HepG2 (cell line): Measurements from ENCODE around the gene INPP5E. TPM values are rescaled to one million over a fixed set of nuclear protein-coding genes. Genes with fewer than 3 reads are reported as not detected.

ENCODE experiments used
- ARNT ChIP-seq: fragments of 450-650 bp; IDR thresholded peaks from 2 replicates; pipeline ENCODE4 v1.6.1; 2017
- CBX5 ChIP-seq: sonication (generic); formaldehyde crosslinking; IDR thresholded peaks from 2 replicates; pipeline ENCODE4 v1.4.0; 2020; ENCODE audit warnings: missing genetic modification reagents, borderline replicate concordance
- CENPX ChIP-seq: sonication (generic); formaldehyde crosslinking; IDR thresholded peaks from 2 replicates; pipeline ENCODE4 v1.9.0; 2021; ENCODE audit warnings: mild to moderate bottlenecking, missing genetic modification reagents, moderate library complexity
- CHCHD3 ChIP-seq: sonication (generic); formaldehyde crosslinking; IDR thresholded peaks from 2 replicates; pipeline ENCODE4 v1.8.0; 2022; ENCODE audit warnings: mild to moderate bottlenecking, missing genetic modification reagents, moderate library complexity
- DNMT1 ChIP-seq: sonication (generic); formaldehyde crosslinking; IDR thresholded peaks from 2 replicates; pipeline ENCODE4 v1.5.1; 2020; ENCODE audit warnings: mild to moderate bottlenecking, missing genetic modification reagents
- JDP2 ChIP-seq: sonication (generic); formaldehyde crosslinking; IDR thresholded peaks from 2 replicates; pipeline ENCODE4 v1.8.1; 2022; ENCODE audit warnings: missing genetic modification reagents, borderline replicate concordance
- MLX ChIP-seq: IDR thresholded peaks from 2 replicates; pipeline ENCODE4 v1.6.1; 2016
- NR2F6 ChIP-seq, 2 experiments: IDR thresholded peaks; 2 replicates each; pipeline ENCODE4 v1.6.1; 2016; ENCODE audit warnings: antibody characterized with exemption in 1 of 2, mild to moderate bottlenecking in 1 of 2
- PHF20 ChIP-seq: sonication (generic); formaldehyde crosslinking; IDR thresholded peaks from 2 replicates; pipeline ENCODE4 v1.5.0; 2020; ENCODE audit warnings: mild to moderate bottlenecking, missing genetic modification reagents
- POLR2A ChIP-seq, 2 experiments: IDR thresholded peaks; 2 replicates each; pipeline ENCODE4 v1.6.1; 2011; ENCODE audit warnings: low read depth in 2 of 2, low read length in 2 of 2, mild to moderate bottlenecking in 1 of 2, moderate library complexity in 1 of 2; ENCODE audit not compliant: insufficient read depth in 1 of 2
- RFX5 ChIP-seq: IDR thresholded peaks from 2 replicates; pipeline ENCODE4 v1.6.1; 2011; ENCODE audit warnings: low read depth, low read length, improper control_type of control experiment
- SCMH1 ChIP-seq: sonication (generic); formaldehyde crosslinking; IDR thresholded peaks from 2 replicates; pipeline ENCODE4 v1.9.0; 2021; ENCODE audit warnings: missing genetic modification reagents, mild to moderate bottlenecking, borderline replicate concordance
- TRIM22 ChIP-seq: fragments of 450-650 bp; IDR thresholded peaks from 2 replicates; pipeline ENCODE4 v1.6.1; 2017
- ZNF282 ChIP-seq: fragments of 450-650 bp; IDR thresholded peaks from 2 replicates; pipeline ENCODE4 v1.6.1; 2018; ENCODE audit not compliant: partially characterized antibody
- ZNF430 ChIP-seq: sonication (generic); formaldehyde crosslinking; IDR thresholded peaks from 2 replicates; pipeline ENCODE4 v1.9.0; 2021; ENCODE audit warnings: mild to moderate bottlenecking, missing genetic modification reagents
- ZNF44 ChIP-seq: sonication (generic); formaldehyde crosslinking; IDR thresholded peaks from 2 replicates; pipeline ENCODE4 v1.5.1; 2020; ENCODE audit warnings: mild to moderate bottlenecking, missing genetic modification reagents
- ZNF556 ChIP-seq: sonication (generic); formaldehyde crosslinking; IDR thresholded peaks from 2 replicates; pipeline ENCODE4 v1.4.0; 2020; ENCODE audit warnings: mild to moderate bottlenecking, missing genetic modification reagents, borderline replicate concordance
- ZNF558 ChIP-seq: sonication (generic); formaldehyde crosslinking; IDR thresholded peaks from 2 replicates; pipeline ENCODE4 v1.9.0; 2022; ENCODE audit warnings: mild to moderate bottlenecking, missing genetic modification reagents, borderline replicate concordance
- ZNF577 ChIP-seq: sonication (generic); formaldehyde crosslinking; IDR thresholded peaks from 2 replicates; pipeline ENCODE4 v1.4.0; 2020; ENCODE audit warnings: mild to moderate bottlenecking, low read depth, missing genetic modification reagents, borderline replicate concordance
- ZNF605 ChIP-seq: sonication (generic); formaldehyde crosslinking; IDR thresholded peaks from 2 replicates; pipeline ENCODE4 v1.8.0; 2022; ENCODE audit warnings: mild to moderate bottlenecking, missing genetic modification reagents
- ZNF746 ChIP-seq: sonication (generic); formaldehyde crosslinking; IDR thresholded peaks from 2 replicates; pipeline ENCODE4 v1.8.0; 2022; ENCODE audit warnings: mild to moderate bottlenecking, missing genetic modification reagents
- ZNF790 ChIP-seq: sonication (generic); formaldehyde crosslinking; IDR thresholded peaks from 2 replicates; pipeline ENCODE4 v1.8.0; 2022; ENCODE audit warnings: missing genetic modification reagents, mild to moderate bottlenecking, borderline replicate concordance
- ZNF816 ChIP-seq: sonication (generic); formaldehyde crosslinking; IDR thresholded peaks from 2 replicates; pipeline ENCODE4 v1.8.0; 2022; ENCODE audit warnings: missing genetic modification reagents, mild to moderate bottlenecking, borderline replicate concordance
- polyA plus RNA-seq, 8 experiments: library from polyadenylated mRNA; depleted of rRNA in 3 of 8; stranded (reverse) in 7 of 8; unstranded in 1 of 8; fragments of >200 nt; fragmentation: Illumina TruSeq in 4 of 8; extraction: Trizol in 4 of 8; gene quantifications; 2 replicates each; pipeline versions ENCODE4 v1.2.1 to v1.2.3, GENCODE V29; 2011 to 2016; ENCODE audit warnings: low read depth in 4 of 8, missing spikeins in 1 of 8, mixed read lengths in 1 of 8; ENCODE audit not compliant: insufficient read depth in 1 of 8
- total RNA-seq, 5 experiments: library from RNA; depleted of rRNA; stranded (reverse); fragments of >200 nt; fragmentation: Illumina TruSeq; extraction: Trizol; gene quantifications; 2 replicates each; pipeline ENCODE4 v1.2.3, GENCODE V29; 2016; ENCODE audit warnings: low read depth in 1 of 5
- TF ChIP-seq, protein P1 (sequence below): sonication (generic); formaldehyde crosslinking; IDR thresholded peaks from 2 replicates; pipeline ENCODE4 v1.5.0; 2020; ENCODE audit warnings: mild to moderate bottlenecking, missing genetic modification reagents, borderline replicate concordance
- TF ChIP-seq, protein P2 (sequence below): sonication (generic); formaldehyde crosslinking; IDR thresholded peaks from 2 replicates; pipeline ENCODE4 v1.5.1; 2020; ENCODE audit warnings: mild to moderate bottlenecking, missing genetic modification reagents, borderline replicate concordance

The INPP5E gene
- total and polyA plus RNA-seq, 2 of the 13 experiments (the other 11 are each of a cell fraction or from before 2014, with no cell fraction given): 5.5 TPM

- TF ChIP-seq ZNF790 (no peak), ZNF605 (CRISPR knock-in tag) (0 out of 2 replicates have a peak, but pooled peaks have one; percentile 53), PHF20 (CRISPR knock-in tag) (no peak), SCMH1 (CRISPR knock-in tag) (no peak), ZNF577 (CRISPR knock-in tag) (no peak), ZNF746 (CRISPR knock-in tag) (0 out of 2 replicates have a peak, but pooled peaks have one; percentile 39), NR2F6 (IDR thresholded peaks at IDR 0.05) (no peak), NR2F6 (CRISPR knock-in tag; IDR thresholded peaks at IDR 0.05) (no peak), ZNF430 (CRISPR knock-in tag) (peak; percentile 59; the same call in 1 of the 2 replicates), TRIM22 (no peak), ZNF44 (CRISPR knock-in tag) (no peak), CHCHD3 (CRISPR knock-in tag) (no peak), JDP2 (CRISPR knock-in tag) (no peak), ZNF556 (CRISPR knock-in tag) (no peak), ZNF558 (CRISPR knock-in tag) (0 out of 2 replicates have a peak, but pooled peaks have one; percentile 31), RFX5 (no peak), CBX5 (CRISPR knock-in tag) (no peak; the same call in 1 of the 2 replicates), ZNF282 (no peak), POLR2A (IDR thresholded peaks at IDR 0.05; ENCODE audit: insufficient read depth in 1 of 2, low read depth in 2 of 2, low read length in 2 of 2) (no peak), DNMT1 (CRISPR knock-in tag) (no peak), CENPX (no peak), MLX (CRISPR knock-in tag) (peak; percentile 51; the same call in 1 of the 2 replicates), ARNT (no peak), ZNF816 (no peak)
- TF ChIP-seq, protein P1, sequence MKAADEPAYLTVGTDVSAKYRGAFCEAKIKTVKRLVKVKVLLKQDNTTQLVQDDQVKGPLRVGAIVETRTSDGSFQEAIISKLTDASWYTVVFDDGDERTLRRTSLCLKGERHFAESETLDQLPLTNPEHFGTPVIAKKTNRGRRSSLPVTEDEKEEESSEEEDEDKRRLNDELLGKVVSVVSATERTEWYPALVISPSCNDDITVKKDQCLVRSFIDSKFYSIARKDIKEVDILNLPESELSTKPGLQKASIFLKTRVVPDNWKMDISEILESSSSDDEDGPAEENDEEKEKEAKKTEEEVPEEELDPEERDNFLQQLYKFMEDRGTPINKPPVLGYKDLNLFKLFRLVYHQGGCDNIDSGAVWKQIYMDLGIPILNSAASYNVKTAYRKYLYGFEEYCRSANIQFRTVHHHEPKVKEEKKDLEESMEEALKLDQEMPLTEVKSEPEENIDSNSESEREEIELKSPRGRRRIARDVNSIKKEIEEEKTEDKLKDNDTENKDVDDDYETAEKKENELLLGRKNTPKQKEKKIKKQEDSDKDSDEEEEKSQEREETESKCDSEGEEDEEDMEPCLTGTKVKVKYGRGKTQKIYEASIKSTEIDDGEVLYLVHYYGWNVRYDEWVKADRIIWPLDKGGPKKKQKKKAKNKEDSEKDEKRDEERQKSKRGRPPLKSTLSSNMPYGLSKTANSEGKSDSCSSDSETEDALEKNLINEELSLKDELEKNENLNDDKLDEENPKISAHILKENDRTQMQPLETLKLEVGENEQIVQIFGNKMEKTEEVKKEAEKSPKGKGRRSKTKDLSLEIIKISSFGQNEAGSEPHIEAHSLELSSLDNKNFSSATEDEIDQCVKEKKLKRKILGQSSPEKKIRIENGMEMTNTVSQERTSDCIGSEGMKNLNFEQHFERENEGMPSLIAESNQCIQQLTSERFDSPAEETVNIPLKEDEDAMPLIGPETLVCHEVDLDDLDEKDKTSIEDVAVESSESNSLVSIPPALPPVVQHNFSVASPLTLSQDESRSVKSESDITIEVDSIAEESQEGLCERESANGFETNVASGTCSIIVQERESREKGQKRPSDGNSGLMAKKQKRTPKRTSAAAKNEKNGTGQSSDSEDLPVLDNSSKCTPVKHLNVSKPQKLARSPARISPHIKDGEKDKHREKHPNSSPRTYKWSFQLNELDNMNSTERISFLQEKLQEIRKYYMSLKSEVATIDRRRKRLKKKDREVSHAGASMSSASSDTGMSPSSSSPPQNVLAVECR: peak; percentile 67; the same call in 1 of the 2 replicates
- TF ChIP-seq, protein P2, sequence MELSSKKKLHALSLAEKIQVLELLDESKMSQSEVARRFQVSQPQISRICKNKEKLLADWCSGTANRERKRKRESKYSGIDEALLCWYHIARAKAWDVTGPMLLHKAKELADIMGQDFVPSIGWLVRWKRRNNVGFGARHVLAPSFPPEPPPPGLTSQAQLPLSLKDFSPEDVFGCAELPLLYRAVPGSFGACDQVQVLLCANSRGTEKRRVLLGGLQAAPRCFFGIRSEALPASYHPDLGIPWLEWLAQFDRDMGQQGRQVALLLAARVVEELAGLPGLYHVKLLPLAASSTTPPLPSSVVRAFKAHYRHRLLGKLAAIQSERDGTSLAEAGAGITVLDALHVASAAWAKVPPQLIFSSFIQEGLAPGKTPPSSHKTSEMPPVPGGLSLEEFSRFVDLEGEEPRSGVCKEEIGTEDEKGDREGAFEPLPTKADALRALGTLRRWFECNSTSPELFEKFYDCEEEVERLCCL (CRISPR knock-in tag): no peak
These were observed 2.1 kb upstream of the INPP5E start (continued) for GRCh38 chr9:136441681-136442245.
